ENCODE data around the gene PPP5C.

GRCh38 chr19:46337487-46337886, 9.4 kb upstream of the PPP5C start:
- TF ChIP-seq CTCF (IDR thresholded peaks at IDR 0.05) (no peak), ZFX (IDR thresholded peaks at IDR 0.05; ENCODE audit: borderline replicate concordance) (no peak)
